ENCODE data around the gene PRSS16.

PRSS16 gene

GRCh38 chr6:27296106-27296783 lies 48.7 kb downstream of the PRSS16 start:
- H3K9me2 ChIP-seq (replicated peaks; ENCODE audit: low read depth, low read length) = no peaks in the 10 kb centered on the region
- H2AFZ ChIP-seq (ENCODE audit: low read length) = no peak overlapping the region
- H3K9ac ChIP-seq (ENCODE audit: low read depth, low read length, poor library complexity, severe bottlenecking) = no peak overlapping the region
- H4K20me1 ChIP-seq (ENCODE audit: insufficient read depth, low read length, poor library complexity, severe bottlenecking) = no peaks in the 10 kb centered on the region
- no peaks in the 10 kb centered on the region for H3K4me1 ChIP-seq (ENCODE audit: insufficient read depth, low read length, poor library complexity, severe bottlenecking)
- H3K36me3 ChIP-seq (ENCODE audit: insufficient read depth, low read length) = no peaks in the 10 kb centered on the region
- H3F3A ChIP-seq (ENCODE audit: low read depth) = no peaks in the 10 kb centered on the region
- H3K27me3 ChIP-seq (ENCODE audit: insufficient read depth, low read length, poor library complexity, severe bottlenecking) = no peaks in the 10 kb centered on the region
- H3K9me3 ChIP-seq (ENCODE audit: insufficient read depth, low read depth, low read length) = no peaks in the 10 kb centered on the region
- TF ChIP-seq EZH2phosphoT487 (IDR thresholded peaks at IDR 0.05; ENCODE audit: borderline replicate concordance) = no peak
- no peak for TF ChIP-seq CTCF (conservative IDR thresholded peaks at IDR 0.05; ENCODE audit: low read length)
- H3K4me2 ChIP-seq (ENCODE audit: low read depth, low read length, poor library complexity, severe bottlenecking) = no peak overlapping the region
- H3K4me3 ChIP-seq (ENCODE audit: low read length, poor library complexity, severe bottlenecking) = no peak overlapping the region
- H3K79me2 ChIP-seq (ENCODE audit: insufficient read depth, low read length) = no peaks in the 10 kb centered on the region

- no peak overlapping the region for H3K9ac ChIP-seq (ENCODE audit: low read depth, low read length, poor library complexity, severe bottlenecking)
- TF ChIP-seq EZH2phosphoT487 (IDR thresholded peaks at IDR 0.05; ENCODE audit: borderline replicate concordance) = no peak
- no peak for TF ChIP-seq CTCF (conservative IDR thresholded peaks at IDR 0.05; ENCODE audit: low read length)
- no peaks in the 10 kb centered on the region for H3K4me1 ChIP-seq (ENCODE audit: insufficient read depth, low read length, poor library complexity, severe bottlenecking)
- H4K20me1 ChIP-seq (ENCODE audit: insufficient read depth, low read length, poor library complexity, severe bottlenecking) = no peaks in the 10 kb centered on the region
- H3K4me2 ChIP-seq (ENCODE audit: low read depth, low read length, poor library complexity, severe bottlenecking) = no peak overlapping the region
- H3K27me3 ChIP-seq (ENCODE audit: insufficient read depth, low read length, poor library complexity, severe bottlenecking) = no peaks in the 10 kb centered on the region
- no peaks in the 10 kb centered on the region for H3K36me3 ChIP-seq (ENCODE audit: insufficient read depth, low read length)
- H3K79me2 ChIP-seq (ENCODE audit: insufficient read depth, low read length) = no peaks in the 10 kb centered on the region
- H2AFZ ChIP-seq (ENCODE audit: low read length) = no peak overlapping the region
- no peaks in the 10 kb centered on the region for H3K9me3 ChIP-seq (ENCODE audit: insufficient read depth, low read depth, low read length)
- no peak overlapping the region for H3K4me3 ChIP-seq (ENCODE audit: low read length, poor library complexity, severe bottlenecking)
- H3K9me2 ChIP-seq (replicated peaks; ENCODE audit: low read depth, low read length) = no peaks in the 10 kb centered on the region
- no peaks in the 10 kb centered on the region for H3F3A ChIP-seq (ENCODE audit: low read depth)
These were observed 50.0 kb downstream of the PRSS16 start for GRCh38 chr6:27297484-27297856.

GRCh38 chr6:27297857-27298730 lies 50.6 kb downstream of the PRSS16 start:
- no peak for TF ChIP-seq CTCF (conservative IDR thresholded peaks at IDR 0.05; ENCODE audit: low read length)
- no peak for TF ChIP-seq EZH2phosphoT487 (IDR thresholded peaks at IDR 0.05; ENCODE audit: borderline replicate concordance)
- Histone ChIP-seq H3K9ac (ENCODE audit: low read depth, low read length, poor library complexity, severe bottlenecking) (no peak overlapping the region), H3K9me3 (ENCODE audit: insufficient read depth, low read depth, low read length) (no peaks in the 10 kb centered on the region), H3K27me3 (ENCODE audit: insufficient read depth, low read length, poor library complexity, severe bottlenecking) (no peaks in the 10 kb centered on the region), H3K4me1 (ENCODE audit: insufficient read depth, low read length, poor library complexity, severe bottlenecking) (no peaks in the 10 kb centered on the region), H3K4me3 (ENCODE audit: low read length, poor library complexity, severe bottlenecking) (no peak overlapping the region), H3F3A (ENCODE audit: low read depth) (no peaks in the 10 kb centered on the region), H3K79me2 (ENCODE audit: insufficient read depth, low read length) (no peaks in the 10 kb centered on the region), H3K4me2 (ENCODE audit: low read depth, low read length, poor library complexity, severe bottlenecking) (no peak overlapping the region), H3K9me2 (replicated peaks; ENCODE audit: low read depth, low read length) (no peaks in the 10 kb centered on the region), H2AFZ (ENCODE audit: low read length) (no peak overlapping the region), H4K20me1 (ENCODE audit: insufficient read depth, low read length, poor library complexity, severe bottlenecking) (no peaks in the 10 kb centered on the region), H3K36me3 (ENCODE audit: insufficient read depth, low read length) (no peaks in the 10 kb centered on the region)

All from Loucy (cell line).